ENCODE data around the gene JUP. TPM values are rescaled to one million over a fixed set of nuclear protein-coding genes. Genes with fewer than 3 reads are reported as not detected.

Gene JUP
- total and polyA plus RNA-seq, 2 of the 13 experiments (the other 11 are each of a cell fraction or from before 2014, with no cell fraction given) = 12.1 to 20.6 TPM

DNA sequence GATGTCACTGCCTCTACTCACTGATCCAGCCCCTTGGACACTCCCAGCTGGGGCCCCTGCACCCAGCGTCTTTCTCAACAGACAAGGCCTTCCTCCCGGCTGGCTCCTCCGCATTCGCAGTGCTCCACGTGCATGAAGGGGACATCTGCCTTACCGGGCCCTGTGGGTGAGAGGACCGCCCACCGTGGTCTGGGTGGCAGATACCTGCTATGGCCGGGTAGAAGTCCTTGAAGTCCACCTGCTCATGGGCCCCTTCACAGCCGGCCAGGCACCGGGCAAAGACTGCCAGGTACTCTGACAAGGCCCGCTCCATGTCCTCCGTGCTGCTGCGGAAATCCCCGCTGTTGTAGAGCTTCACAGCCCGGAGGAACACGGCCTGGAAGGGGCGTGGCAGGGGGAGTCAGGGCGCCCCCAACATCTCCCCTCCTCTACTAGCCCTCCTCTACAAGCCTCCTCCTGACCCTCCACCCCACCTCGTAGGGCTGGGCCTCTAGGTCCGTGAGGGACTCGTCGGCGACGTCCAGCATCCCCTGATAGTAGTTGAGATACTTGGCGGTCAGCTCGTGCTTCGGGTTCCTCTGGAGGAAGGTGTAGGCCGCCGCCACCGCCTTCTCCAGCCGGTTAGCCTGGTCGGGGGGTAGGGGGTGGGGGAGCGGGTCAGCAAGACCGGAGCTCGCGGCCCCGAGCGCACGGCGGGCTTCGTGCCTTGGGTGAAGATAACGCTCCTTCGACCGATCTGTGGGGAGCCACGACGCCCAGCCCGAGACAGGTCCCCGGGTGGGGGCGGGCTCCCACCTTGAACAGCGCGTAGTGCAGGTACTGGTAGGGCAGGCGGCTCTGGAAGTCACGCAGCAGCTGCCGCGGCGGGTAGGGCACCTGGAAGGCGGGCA lies 24.4 kb upstream of the JUP start:
- ATAC-seq (peak; percentile 26), DNase-seq (ENCODE audit: low spot score) (no peak), FAIRE-seq (no peak)
- H2AFZ ChIP-seq (ENCODE audit: low read length) = no peak overlapping the region
- BruUV-seq (replicated peaks) = no TSS peak
- in situ Hi-C loops (cut with HindIII; ENCODE audit: extremely low pct_ligation_motif_present, low pct_unique_long_range_greater_than_20kb) = no loop called here
- peaks cover 39% of the 10 kb centered on the region for H3K79me2 ChIP-seq (ENCODE audit: insufficient read depth, low read length)
- peaks cover 3 to 8% of the 10 kb centered on the region in 2 experiments; a peak in 1 of 5 replicates for H3K36me3 ChIP-seq (replicated peaks in 1 of 2; ENCODE audit: control insufficient read depth in 1 of 2, insufficient read depth in 2 of 2, low read length in 2 of 2)
- peak overlapping the region; percentile 83 to 88 (median 87) for H3K4me3 ChIP-seq (replicated peaks in 1 of 3; ENCODE audit: insufficient read depth in 1 of 3, low read depth in 2 of 3, low read length in 3 of 3)
- peak overlapping the region; percentile 82 for H3K27ac ChIP-seq (ENCODE audit: extremely low read length, insufficient read depth, low read length)
- H3K4me1 ChIP-seq (ENCODE audit: insufficient read depth, low read length) = peaks cover 56% of the 10 kb centered on the region
- 4% methylated on average over 48 of the region's 58 CpGs for WGBS (ENCODE audit: low lambda C conversion rate)
- ChIA-PET POLR2A (interaction anchor here (0.7 to 3.9 kb wide), 21 partner anchors 9 to 192 kb away, joined by 3 to 22 read pairs (median 9); partner anchors contain the start of genes ACLY, EIF1, HAP1 and JUP), CTCF (ENCODE audit: low intra/inter-chr PET ratio, low total read pairs) (interaction anchor here (0.9 to 2.6 kb wide), 2 partner anchors 24 to 73 kb away, joined by 3 to 14 read pairs; partner anchors contain the start of gene JUP)
- no peaks in the 10 kb centered on the region for H4K20me1 ChIP-seq (ENCODE audit: insufficient read depth, low read length)
- intact Hi-C loops (cut with micrococcal nuclease; ENCODE audit: unreplicated experiment) = loop anchor here (5.0 to 10.0 kb wide), 2 partner anchors 54 to 146 kb away; partner anchors contain the start of gene KLHL11
- H3K4me2 ChIP-seq (ENCODE audit: low read depth, low read length) = peak overlapping the region; percentile 94
- no peaks in the 10 kb centered on the region for H3K9me3 ChIP-seq (ENCODE audit: low read length)
- no peaks in the 10 kb centered on the region; a peak in 1 of 5 replicates for H3K27me3 ChIP-seq (ENCODE audit: control insufficient read depth in 1 of 2, insufficient read depth in 2 of 2, low read length in 2 of 2)
- H3K9ac ChIP-seq (ENCODE audit: insufficient read depth, low read depth, low read length) = peak overlapping the region; percentile 88
- TF ChIP-seq, protein P1, sequence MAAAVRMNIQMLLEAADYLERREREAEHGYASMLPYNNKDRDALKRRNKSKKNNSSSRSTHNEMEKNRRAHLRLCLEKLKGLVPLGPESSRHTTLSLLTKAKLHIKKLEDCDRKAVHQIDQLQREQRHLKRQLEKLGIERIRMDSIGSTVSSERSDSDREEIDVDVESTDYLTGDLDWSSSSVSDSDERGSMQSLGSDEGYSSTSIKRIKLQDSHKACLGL (CRISPR knock-in tag; IDR thresholded peaks at IDR 0.05) = peak; percentile 83; the same call in 1 of the 2 replicates
- no peak for TF ChIP-seq HNRNPH1 (optimal IDR thresholded peaks at IDR 0.05; ENCODE audit: low read depth, low read length)
- TF ChIP-seq, protein P2, sequence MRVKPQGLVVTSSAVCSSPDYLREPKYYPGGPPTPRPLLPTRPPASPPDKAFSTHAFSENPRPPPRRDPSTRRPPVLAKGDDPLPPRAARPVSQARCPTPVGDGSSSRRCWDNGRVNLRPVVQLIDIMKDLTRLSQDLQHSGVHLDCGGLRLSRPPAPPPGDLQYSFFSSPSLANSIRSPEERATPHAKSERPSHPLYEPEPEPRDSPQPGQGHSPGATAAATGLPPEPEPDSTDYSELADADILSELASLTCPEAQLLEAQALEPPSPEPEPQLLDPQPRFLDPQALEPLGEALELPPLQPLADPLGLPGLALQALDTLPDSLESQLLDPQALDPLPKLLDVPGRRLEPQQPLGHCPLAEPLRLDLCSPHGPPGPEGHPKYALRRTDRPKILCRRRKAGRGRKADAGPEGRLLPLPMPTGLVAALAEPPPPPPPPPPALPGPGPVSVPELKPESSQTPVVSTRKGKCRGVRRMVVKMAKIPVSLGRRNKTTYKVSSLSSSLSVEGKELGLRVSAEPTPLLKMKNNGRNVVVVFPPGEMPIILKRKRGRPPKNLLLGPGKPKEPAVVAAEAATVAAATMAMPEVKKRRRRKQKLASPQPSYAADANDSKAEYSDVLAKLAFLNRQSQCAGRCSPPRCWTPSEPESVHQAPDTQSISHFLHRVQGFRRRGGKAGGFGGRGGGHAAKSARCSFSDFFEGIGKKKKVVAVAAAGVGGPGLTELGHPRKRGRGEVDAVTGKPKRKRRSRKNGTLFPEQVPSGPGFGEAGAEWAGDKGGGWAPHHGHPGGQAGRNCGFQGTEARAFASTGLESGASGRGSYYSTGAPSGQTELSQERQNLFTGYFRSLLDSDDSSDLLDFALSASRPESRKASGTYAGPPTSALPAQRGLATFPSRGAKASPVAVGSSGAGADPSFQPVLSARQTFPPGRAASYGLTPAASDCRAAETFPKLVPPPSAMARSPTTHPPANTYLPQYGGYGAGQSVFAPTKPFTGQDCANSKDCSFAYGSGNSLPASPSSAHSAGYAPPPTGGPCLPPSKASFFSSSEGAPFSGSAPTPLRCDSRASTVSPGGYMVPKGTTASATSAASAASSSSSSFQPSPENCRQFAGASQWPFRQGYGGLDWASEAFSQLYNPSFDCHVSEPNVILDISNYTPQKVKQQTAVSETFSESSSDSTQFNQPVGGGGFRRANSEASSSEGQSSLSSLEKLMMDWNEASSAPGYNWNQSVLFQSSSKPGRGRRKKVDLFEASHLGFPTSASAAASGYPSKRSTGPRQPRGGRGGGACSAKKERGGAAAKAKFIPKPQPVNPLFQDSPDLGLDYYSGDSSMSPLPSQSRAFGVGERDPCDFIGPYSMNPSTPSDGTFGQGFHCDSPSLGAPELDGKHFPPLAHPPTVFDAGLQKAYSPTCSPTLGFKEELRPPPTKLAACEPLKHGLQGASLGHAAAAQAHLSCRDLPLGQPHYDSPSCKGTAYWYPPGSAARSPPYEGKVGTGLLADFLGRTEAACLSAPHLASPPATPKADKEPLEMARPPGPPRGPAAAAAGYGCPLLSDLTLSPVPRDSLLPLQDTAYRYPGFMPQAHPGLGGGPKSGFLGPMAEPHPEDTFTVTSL (CRISPR knock-in tag; IDR thresholded peaks at IDR 0.05; ENCODE audit: borderline replicate concordance) = no peak
- no peak for TF ChIP-seq FOXJ3 (CRISPR knock-in tag; IDR thresholded peaks at IDR 0.05; ENCODE audit: borderline replicate concordance)
- no peak for TF ChIP-seq TMF1 (CRISPR knock-in tag; IDR thresholded peaks at IDR 0.05; ENCODE audit: low read depth)
- no peak for TF ChIP-seq PHF5A (CRISPR knock-in tag; IDR thresholded peaks at IDR 0.05; ENCODE audit: low read depth, unreplicated experiment)
- no peak; the same call in 1 of the 2 replicates for TF ChIP-seq CENPT (CRISPR knock-in tag; IDR thresholded peaks at IDR 0.05; ENCODE audit: low read depth)
- no peak for TF ChIP-seq HNRNPLL (IDR thresholded peaks at IDR 0.05; ENCODE audit: low read depth, low read length, poor library complexity, severe bottlenecking)
- TF ChIP-seq ARNTL (CRISPR knock-in tag; IDR thresholded peaks at IDR 0.05) = no peak
- TF ChIP-seq ZNF343 (CRISPR knock-in tag; IDR thresholded peaks at IDR 0.05) = peak; percentile 30; the same call in 1 of the 2 replicates
- TF ChIP-seq ZNF713 (CRISPR knock-in tag; IDR thresholded peaks at IDR 0.05) = no peak
- no peak for TF ChIP-seq EP300 (IDR thresholded peaks at IDR 0.05; ENCODE audit: low read depth in 2 of 2, low read length in 2 of 2)
- no peak; the same call in 1 of the 2 replicates for TF ChIP-seq EP300 (CRISPR knock-in tag; IDR thresholded peaks at IDR 0.05; ENCODE audit: borderline replicate concordance)
